ENCODE measurements around the gene AMELX. TPM values are rescaled to one million over a fixed set of nuclear protein-coding genes. Genes with fewer than 3 reads are reported as not detected.

Gene AMELX
- total RNA-seq, 1 donor, result not detected

DNA sequence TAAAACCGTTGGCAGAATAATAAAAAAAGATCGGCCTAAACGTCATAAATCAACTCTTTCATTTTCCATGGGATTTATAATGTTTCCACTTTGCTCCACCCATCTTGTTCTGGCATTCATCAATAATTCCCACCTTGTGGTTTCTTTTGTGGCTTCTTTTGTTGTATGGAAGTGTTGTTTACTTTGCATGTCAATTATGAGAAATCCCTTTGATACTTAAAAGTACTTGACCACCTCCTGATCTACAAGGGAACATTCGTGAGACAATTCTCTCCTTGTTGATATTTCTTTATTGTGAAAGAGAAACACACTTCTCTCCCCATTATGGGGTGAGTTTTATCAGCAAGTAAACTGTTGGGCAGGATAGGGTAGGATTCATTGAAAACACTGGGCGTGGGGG is 2.8 kb downstream of the AMELX start:
- TF ChIP-seq CTCF (IDR thresholded peaks at IDR 0.05; ENCODE audit: insufficient read depth, low read depth, low read length), result no peak
- no peak overlapping the region for H3K4me3 ChIP-seq (ENCODE audit: low read depth, low read length)
- no peak for DNase-seq (ENCODE audit: low read depth)

DNA sequence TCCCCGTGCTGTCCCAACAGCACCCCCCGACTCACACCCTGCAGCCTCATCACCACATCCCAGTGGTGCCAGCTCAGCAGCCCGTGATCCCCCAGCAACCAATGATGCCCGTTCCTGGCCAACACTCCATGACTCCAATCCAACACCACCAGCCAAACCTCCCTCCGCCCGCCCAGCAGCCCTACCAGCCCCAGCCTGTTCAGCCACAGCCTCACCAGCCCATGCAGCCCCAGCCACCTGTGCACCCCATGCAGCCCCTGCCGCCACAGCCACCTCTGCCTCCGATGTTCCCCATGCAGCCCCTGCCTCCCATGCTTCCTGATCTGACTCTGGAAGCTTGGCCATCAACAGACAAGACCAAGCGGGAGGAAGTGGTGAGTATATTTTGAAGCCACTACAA is 5.4 kb downstream of the AMELX start:
- no peak for DNase-seq (ENCODE audit: low read depth)
- TF ChIP-seq CTCF (IDR thresholded peaks at IDR 0.05; ENCODE audit: insufficient read depth, low read depth, low read length), result no peak
- H3K4me3 ChIP-seq (ENCODE audit: low read depth, low read length), result no peak overlapping the region

GRCh38 chrX:11304829-11305228 is 11.6 kb downstream of the AMELX start:
- no peak for TF ChIP-seq CTCF (IDR thresholded peaks at IDR 0.05; ENCODE audit: insufficient read depth, low read depth, low read length)
- DNase-seq (ENCODE audit: low read depth), result peak; percentile 21
- no peak overlapping the region for H3K4me3 ChIP-seq (ENCODE audit: low read depth, low read length)

- no peak for DNase-seq (ENCODE audit: low read depth)
- H3K4me3 ChIP-seq (ENCODE audit: low read depth, low read length), result no peak overlapping the region
- no peak for TF ChIP-seq CTCF (IDR thresholded peaks at IDR 0.05; ENCODE audit: insufficient read depth, low read depth, low read length)
Measured at GRCh38 chrX:11305641-11306040, 12.4 kb downstream of the AMELX start.

DNA sequence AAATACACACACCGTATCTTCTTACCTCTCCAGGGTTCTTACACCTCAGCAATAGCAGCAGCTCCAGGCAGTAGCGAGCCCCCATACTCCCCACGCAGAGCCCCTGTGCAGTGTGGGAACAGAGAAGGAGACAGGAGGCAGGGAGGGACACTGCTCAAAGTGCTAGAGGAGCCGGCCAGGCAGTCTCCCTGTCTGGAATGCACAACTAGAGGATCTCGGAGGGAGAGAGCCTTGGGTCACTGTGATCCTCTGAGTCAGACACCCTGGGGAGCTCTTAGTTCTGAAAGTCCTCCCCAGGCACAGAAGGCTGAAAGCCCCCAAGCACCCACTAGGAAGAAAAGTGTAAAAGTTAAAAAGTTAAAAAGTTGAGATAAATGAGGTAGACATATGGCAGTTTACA is 16.0 kb downstream of the AMELX start:
- H3K4me3 ChIP-seq (ENCODE audit: low read depth, low read length), result no peak overlapping the region
- no peak for TF ChIP-seq CTCF (IDR thresholded peaks at IDR 0.05; ENCODE audit: insufficient read depth, low read depth, low read length)
- peak; percentile 27 for DNase-seq (ENCODE audit: low read depth)

DNA sequence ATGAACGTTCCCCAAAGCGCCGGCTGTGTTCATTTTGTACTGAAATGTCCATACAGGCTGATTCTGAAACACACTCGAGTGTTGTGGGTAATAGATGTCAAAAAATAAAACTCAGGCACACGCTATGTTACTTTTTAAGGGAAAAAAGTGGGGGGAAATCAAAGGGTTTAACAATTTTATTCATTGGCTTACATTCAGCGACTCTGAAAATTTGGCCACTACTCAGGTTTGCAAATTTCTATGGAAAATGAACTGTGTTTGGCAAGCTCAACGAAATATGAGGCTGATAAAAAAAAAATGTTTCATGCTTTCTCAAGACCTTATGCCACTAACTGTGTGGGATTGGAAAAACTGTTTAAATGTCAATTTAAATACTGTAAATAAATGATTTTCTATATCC is 18.5 kb downstream of the AMELX start:
- TF ChIP-seq CTCF (IDR thresholded peaks at IDR 0.05; ENCODE audit: insufficient read depth, low read depth, low read length), result no peak
- no peak for DNase-seq (ENCODE audit: low read depth)
- no peak overlapping the region for H3K4me3 ChIP-seq (ENCODE audit: low read depth, low read length)

DNA sequence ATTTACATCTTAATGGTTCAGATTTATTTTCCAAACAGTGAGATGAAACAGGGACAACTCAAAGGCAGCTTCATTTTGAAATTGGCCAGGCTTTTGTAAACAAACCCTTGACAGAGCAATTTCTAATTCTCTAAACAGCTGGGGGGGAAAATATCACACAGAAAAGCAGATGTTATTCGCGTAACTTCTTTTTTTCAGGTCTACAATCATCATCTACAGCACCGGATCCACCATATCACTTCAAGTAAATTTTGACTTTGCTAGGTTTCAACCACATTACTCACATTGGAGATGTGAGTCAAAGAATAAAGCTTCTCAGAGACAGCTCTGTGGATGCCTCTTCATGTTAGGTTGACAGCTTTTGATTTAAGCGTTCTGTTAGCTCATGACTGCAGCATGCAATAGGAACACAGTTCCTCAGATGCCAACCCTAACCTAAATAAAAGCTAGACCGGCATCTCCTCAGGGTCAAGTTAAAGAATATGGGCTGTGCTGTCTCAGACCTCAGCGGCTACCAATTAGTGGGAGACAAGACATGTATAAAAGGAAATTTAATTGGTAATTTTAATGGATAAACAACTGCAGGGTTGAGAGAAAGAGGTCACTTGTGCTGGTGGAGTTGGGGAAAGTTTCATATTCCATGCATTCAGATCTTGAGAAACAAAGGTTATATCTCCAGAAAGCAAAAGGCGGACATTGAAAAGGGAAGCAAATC is 26.8 kb downstream of the AMELX start:
- TF ChIP-seq CTCF (IDR thresholded peaks at IDR 0.05; ENCODE audit: insufficient read depth, low read depth, low read length), result no peak
- DNase-seq (ENCODE audit: low read depth), result peak; percentile 63
- no peak overlapping the region for H3K4me3 ChIP-seq (ENCODE audit: low read depth, low read length)
